Activated CD4-positive, alpha-beta T cell treated with anti-CD3 and anti-CD28 coated beads for 36 hours (primary cell): Measurements from ENCODE around the gene DICER1. TPM values are rescaled to one million over a fixed set of nuclear protein-coding genes. Genes with fewer than 3 reads are reported as not detected.
A peak's percentile ranks its signal among the peaks of the same experiment; 100 is the strongest.

Experiments used
- ATAC-seq: fragments of 200-7000 bp; cut with Tn5 transposase; one replicate; pipeline ENCODE4 v1.10.0; 2021; ENCODE audit warnings: mild to moderate bottlenecking, moderate library complexity
- CTCF ChIA-PET: fragments of 350-600 bp; sonication (Branson Sonifier 250); formaldehyde crosslinking; loops from one replicate; lab custom pipeline; 2021; ENCODE audit warnings: antibody characterized with exemption; lab: Charles Lee
- POLR2A ChIA-PET: fragments of 350-600 bp; sonication (Branson Sonifier 250); formaldehyde crosslinking; loops from one replicate; lab custom pipeline; 2021; ENCODE audit warnings: antibody characterized with exemption, inconsistent platforms; lab: Charles Lee
- DNase-seq: peaks from one replicate; pipeline ENCODE4 v3.0.0-alpha.2; 2020
- H3K27ac Mint-ChIP-seq: one replicate; pipeline ENCODE4 v1.8.0; 2021; ENCODE audit warnings: mixed read lengths
- H3K27me3 Mint-ChIP-seq: one replicate; pipeline ENCODE4 v1.8.0; 2021; ENCODE audit warnings: mixed read lengths
- H3K36me3 Mint-ChIP-seq: one replicate; pipeline ENCODE4 v1.8.0; 2021; ENCODE audit warnings: low read depth, mixed read lengths
- H3K4me1 Mint-ChIP-seq: one replicate; pipeline ENCODE4 v1.8.0; 2021; ENCODE audit warnings: mixed read lengths
- H3K4me3 Mint-ChIP-seq: one replicate; pipeline ENCODE4 v1.8.0; 2021; ENCODE audit warnings: mild to moderate bottlenecking, moderate library complexity, mixed read lengths
- H3K9me3 Mint-ChIP-seq: one replicate; pipeline ENCODE4 v1.8.0; 2021; ENCODE audit warnings: low read depth, mixed read lengths
- intact Hi-C, 2 experiments: fragments of 100-400 bp; cut with DNase I in 1 of 2; cut with micrococcal nuclease in 1 of 2; formaldehyde crosslinking; loops; one replicate each; pipeline versions ENCODE4 v1.14.2 to v1.15.1; 2022 to 2024; cut with DNase I, micrococcal nuclease
- total RNA-seq, 2 experiments: library from RNA; stranded (reverse); gene quantifications; one replicate each; pipeline ENCODE4 v1.2.3, GENCODE V29; 2021

The DICER1 gene
- total RNA-seq, 2 experiments from 2014 or later = 41.6 to 61.1 TPM

GRCh38 chr14:95123891-95124579 is 33.3 kb downstream of the DICER1 start:
- H3K36me3 Mint-ChIP-seq = peaks cover 52% of the 10 kb centered on the region
- ChIA-PET POLR2A (no interaction called here), CTCF (no interaction called here)
- no peak for ATAC-seq
- no peak for DNase-seq
- intact Hi-C loops = no loop called here
- H3K9me3 Mint-ChIP-seq = no peaks in the 10 kb centered on the region
- H3K4me1 Mint-ChIP-seq = peaks cover 17% of the 10 kb centered on the region
- H3K27ac Mint-ChIP-seq = no peak overlapping the region
- H3K4me3 Mint-ChIP-seq = no peak overlapping the region
- H3K27me3 Mint-ChIP-seq = no peaks in the 10 kb centered on the region

GRCh38 chr14:95122621-95122945 is 34.7 kb downstream of the DICER1 start:
- Mint-ChIP-seq H3K4me1 (peaks cover 4% of the 10 kb centered on the region), H3K27me3 (no peaks in the 10 kb centered on the region), H3K27ac (no peak overlapping the region), H3K4me3 (no peak overlapping the region), H3K36me3 (peaks cover 49% of the 10 kb centered on the region), H3K9me3 (no peaks in the 10 kb centered on the region)
- ATAC-seq (no peak), DNase-seq (no peak)
- intact Hi-C loops = no loop called here
- ChIA-PET POLR2A (no interaction called here), CTCF (no interaction called here)

- Mint-ChIP-seq H3K36me3 (peaks cover 49% of the 10 kb centered on the region), H3K4me3 (no peak overlapping the region), H3K27me3 (no peaks in the 10 kb centered on the region), H3K9me3 (no peaks in the 10 kb centered on the region), H3K27ac (no peak overlapping the region), H3K4me1 (peaks cover 4% of the 10 kb centered on the region)
- no peak for ATAC-seq
- no peak for DNase-seq
- ChIA-PET POLR2A (no interaction called here), CTCF (no interaction called here)
- intact Hi-C loops = no loop called here
Measured at GRCh38 chr14:95121911-95122620, 35.3 kb downstream of the DICER1 start.

- Mint-ChIP-seq H3K36me3 (peaks cover 50% of the 10 kb centered on the region), H3K4me1 (no peaks in the 10 kb centered on the region), H3K9me3 (no peaks in the 10 kb centered on the region), H3K4me3 (no peak overlapping the region), H3K27me3 (no peaks in the 10 kb centered on the region), H3K27ac (peak overlapping the region; percentile 10)
- ATAC-seq (no peak), DNase-seq (no peak)
- ChIA-PET POLR2A (no interaction called here), CTCF (interaction anchor here (1.1 kb wide), 1 partner anchor 20 kb away, joined by 3 read pairs; no protein-coding TSS in a partner anchor)
- intact Hi-C loops = no loop called here
Measured at GRCh38 chr14:95119336-95119735, 38.0 kb downstream of the DICER1 start.

GRCh38 chr14:95117937-95118721 is 39.2 kb downstream of the DICER1 start:
- Mint-ChIP-seq H3K27me3 (no peaks in the 10 kb centered on the region), H3K27ac (no peak overlapping the region), H3K4me3 (no peak overlapping the region), H3K4me1 (no peaks in the 10 kb centered on the region), H3K36me3 (peaks cover 49% of the 10 kb centered on the region), H3K9me3 (no peaks in the 10 kb centered on the region)
- ATAC-seq (no peak), DNase-seq (no peak)
- intact Hi-C loops = no loop called here
- ChIA-PET CTCF (interaction anchor here (0.6 to 1.3 kb wide), 4 partner anchors 19 to 324 kb away, joined by 3 read pairs; no protein-coding TSS in a partner anchor), POLR2A (no interaction called here)

- POLR2A ChIA-PET = no interaction called here
- CTCF ChIA-PET = no interaction called here
- DNase-seq (no peak), ATAC-seq (no peak)
- Mint-ChIP-seq H3K27ac (no peak overlapping the region), H3K4me3 (no peak overlapping the region), H3K4me1 (no peaks in the 10 kb centered on the region), H3K9me3 (no peaks in the 10 kb centered on the region), H3K27me3 (no peaks in the 10 kb centered on the region), H3K36me3 (peaks cover 45% of the 10 kb centered on the region)
- intact Hi-C loops = no loop called here
Measured at GRCh38 chr14:95113476-95113875, 43.9 kb downstream of the DICER1 start.

GRCh38 chr14:95111507-95112164 is 45.7 kb downstream of the DICER1 start:
- H3K4me1 Mint-ChIP-seq = no peaks in the 10 kb centered on the region
- H3K27ac Mint-ChIP-seq = no peak overlapping the region
- H3K9me3 Mint-ChIP-seq = no peaks in the 10 kb centered on the region
- ATAC-seq (no peak), DNase-seq (no peak)
- intact Hi-C loops = no loop called here
- H3K36me3 Mint-ChIP-seq = peaks cover 47% of the 10 kb centered on the region
- POLR2A ChIA-PET = no interaction called here
- no peak overlapping the region for H3K4me3 Mint-ChIP-seq
- H3K27me3 Mint-ChIP-seq = no peaks in the 10 kb centered on the region
- CTCF ChIA-PET = interaction anchor here (0.7 to 1.4 kb wide), 2 partner anchors 15 to 648 kb away, joined by 3 read pairs; no protein-coding TSS in a partner anchor

- Mint-ChIP-seq H3K9me3 (no peaks in the 10 kb centered on the region), H3K27me3 (no peaks in the 10 kb centered on the region), H3K4me3 (no peak overlapping the region), H3K4me1 (no peaks in the 10 kb centered on the region), H3K27ac (no peak overlapping the region), H3K36me3 (peaks cover 42% of the 10 kb centered on the region)
- ATAC-seq (no peak), DNase-seq (no peak)
- ChIA-PET POLR2A (no interaction called here), CTCF (interaction anchor here (0.8 kb wide), 1 partner anchor 8 kb away, joined by 4 read pairs; no protein-coding TSS in a partner anchor)
- intact Hi-C loops = no loop called here
Measured at GRCh38 chr14:95110178-95110577, 47.2 kb downstream of the DICER1 start.

GRCh38 chr14:95107711-95108110 is 49.6 kb downstream of the DICER1 start:
- Mint-ChIP-seq H3K9me3 (no peaks in the 10 kb centered on the region), H3K27ac (no peak overlapping the region), H3K27me3 (no peaks in the 10 kb centered on the region), H3K36me3 (peaks cover 40% of the 10 kb centered on the region), H3K4me1 (no peaks in the 10 kb centered on the region), H3K4me3 (no peak overlapping the region)
- DNase-seq (no peak), ATAC-seq (no peak)
- ChIA-PET CTCF (no interaction called here), POLR2A (no interaction called here)
- intact Hi-C loops = no loop called here

GRCh38 chr14:95106971-95107370 is 50.4 kb downstream of the DICER1 start:
- ChIA-PET CTCF (interaction anchor here (0.7 to 1.3 kb wide), 2 partner anchors 14 to 125 kb away, joined by 3 to 4 read pairs; no protein-coding TSS in a partner anchor), POLR2A (interaction anchor here (0.8 kb wide), 1 partner anchor 401 kb away, joined by 3 read pairs; no protein-coding TSS in a partner anchor)
- Mint-ChIP-seq H3K36me3 (peaks cover 47% of the 10 kb centered on the region), H3K4me3 (no peak overlapping the region), H3K4me1 (no peaks in the 10 kb centered on the region), H3K27me3 (no peaks in the 10 kb centered on the region), H3K27ac (no peak overlapping the region), H3K9me3 (no peaks in the 10 kb centered on the region)
- ATAC-seq (no peak), DNase-seq (no peak)
- intact Hi-C loops = no loop called here

GRCh38 chr14:95104911-95105310 is 52.4 kb downstream of the DICER1 start:
- no peak for DNase-seq
- no peak overlapping the region for H3K27ac Mint-ChIP-seq
- H3K36me3 Mint-ChIP-seq = peaks cover 42% of the 10 kb centered on the region
- ChIA-PET POLR2A (no interaction called here), CTCF (interaction anchor here (1.3 kb wide), 1 partner anchor 28 kb away, joined by 3 read pairs; no protein-coding TSS in a partner anchor)
- H3K4me1 Mint-ChIP-seq = peaks cover 8% of the 10 kb centered on the region
- intact Hi-C loops = no loop called here
- no peak for ATAC-seq
- H3K9me3 Mint-ChIP-seq = no peaks in the 10 kb centered on the region
- H3K4me3 Mint-ChIP-seq = no peak overlapping the region
- H3K27me3 Mint-ChIP-seq = no peaks in the 10 kb centered on the region
